Transverse colon (tissue), 4 donors: Measurements from ENCODE around the gene PIGU. TPM values are rescaled to one million over a fixed set of nuclear protein-coding genes. Genes with fewer than 3 reads are reported as not detected.

ENCODE experiments used
- DNase-seq: peaks from one replicate; pipeline ENCODE4 v3.0.0-alpha.2; 2019
- H3K27ac ChIP-seq, 4 donors: fragments of 200-600 bp; sonication (generic); 2 replicates each; pipeline ENCODE4 v1.5.1; 2016 to 2018; ENCODE audit warnings: inconsistent platforms in 4 of 4
- H3K27me3 ChIP-seq: fragments of 200-600 bp; sonication (generic); 2 replicates; pipeline ENCODE4 v1.5.1; 2017; ENCODE audit warnings: inconsistent platforms
- H3K36me3 ChIP-seq, 4 donors: fragments of 200-600 bp; sonication (generic); 2 replicates each; pipeline ENCODE4 v1.5.1; 2017 to 2019; ENCODE audit warnings: inconsistent platforms in 4 of 4
- H3K4me1 ChIP-seq, 4 donors: fragments of 200-600 bp; sonication (generic); 2 replicates each; pipeline ENCODE4 v1.5.1; 2017 to 2020; ENCODE audit warnings: inconsistent platforms in 4 of 4
- H3K4me3 ChIP-seq, 4 donors: fragments of 200-600 bp; sonication (generic); 1 replicate in 1 of 4; 2 replicates in 3 of 4; pipeline versions ENCODE4 v1.5.1 to v1.6.1; 2017 to 2019; ENCODE audit warnings: inconsistent platforms in 4 of 4
- H3K9me3 ChIP-seq, 2 donors: fragments of 200-600 bp; sonication (generic); 2 replicates each; pipeline ENCODE4 v1.5.1; 2017 to 2019; ENCODE audit warnings: inconsistent platforms in 2 of 2
- CTCF ChIP-seq, 5 experiments: fragments of 200-600 bp in 3 of 5; fragments of 450-650 bp in 2 of 5; sonication (generic) in 3 of 5; IDR thresholded peaks; 1 replicate in 2 of 5; 2 replicates in 3 of 5; pipeline ENCODE4 v1.5.1; 2016 to 2017; ENCODE audit warnings: antibody characterized with exemption in 5 of 5, inconsistent platforms in 3 of 5, mild to moderate bottlenecking in 2 of 5, moderate library complexity in 1 of 5
- EP300 ChIP-seq: sonication (generic); formaldehyde crosslinking; IDR thresholded peaks from one replicate; pipeline ENCODE4 v1.6.1; 2017; ENCODE audit warnings: antibody characterized with exemption, low read depth
- POLR2A ChIP-seq: fragments of 450-650 bp; IDR thresholded peaks from one replicate; pipeline ENCODE4 v1.6.1; 2016; ENCODE audit warnings: antibody characterized with exemption, mild to moderate bottlenecking, moderate library complexity
- POLR2AphosphoS5 ChIP-seq, 3 donors: sonication (generic); formaldehyde crosslinking; IDR thresholded peaks; one replicate each; pipeline ENCODE4 v1.6.1; 2016; ENCODE audit warnings: antibody characterized with exemption in 3 of 3
- WGBS, 2 donors: methylation state at CpG; one replicate each; pipeline ENCODE4 v1.1.5; 2018; ENCODE audit warnings: low coverage in 1 of 2; 5-methylcytosine and 5-hydroxymethylcytosine counted together
- in situ Hi-C, 4 donors: fragments of 200-750 bp; cut with MboI; loops; one replicate each; pipeline versions ENCODE4 v1.15.0 to v1.15.1; 2017; ENCODE audit warnings: low sequenced_read_pairs in 3 of 4, low pct_ligation_motif_present in 1 of 4, low pct_unique_long_range_greater_than_20kb in 1 of 4
- intact Hi-C: fragments of 100-400 bp; cut with DNase I; formaldehyde crosslinking; loops from one replicate; pipeline ENCODE4 v1.15.1; 2023; ENCODE audit warnings: low total_unique reads
- total RNA-seq, 4 donors: library from RNA; depleted of rRNA; stranded (reverse); fragments of >200 nt; gene quantifications; one replicate each; pipeline ENCODE4 v1.1.0, GENCODE V29; 2016

The PIGU gene
- total RNA-seq, 4 donors from 2014 or later, result 4.1 to 28.7 (median 16.8) TPM

- H3K9me3 ChIP-seq, result no peaks in the 10 kb centered on the region
- intact Hi-C loops (no loop called here), in situ Hi-C loops (no loop called here)
- no peaks in the 10 kb centered on the region for H3K27me3 ChIP-seq
- H3K36me3 ChIP-seq, result no peaks in the 10 kb centered on the region
- TF ChIP-seq POLR2A, result no peak
- no peak for TF ChIP-seq POLR2AphosphoS5 (IDR thresholded peaks at IDR 0.05)
- no peak for TF ChIP-seq CTCF (IDR thresholded peaks at IDR 0.05)
- TF ChIP-seq EP300, result no peak
- H3K4me1 ChIP-seq, result peaks cover 2 to 17% (median 6%) of the 10 kb centered on the region in 4 donors
- no peak overlapping the region for H3K27ac ChIP-seq
- no peak for DNase-seq
- no peak overlapping the region for H3K4me3 ChIP-seq
- 88 to 92% methylated on average over 7 to 9 of the region's 9 CpGs for whole genome bisulfite sequencing, 2 donors
Observed at GRCh38 chr20:34595377-34596184, 81.3 kb downstream of the PIGU start.

- TF ChIP-seq CTCF (IDR thresholded peaks at IDR 0.05), result no peak
- no peak for TF ChIP-seq EP300
- TF ChIP-seq POLR2A, result no peak
- Histone ChIP-seq H3K4me1 (peaks cover 4 to 25% (median 14%) of the 10 kb centered on the region in 4 donors), H3K4me3 (no peak overlapping the region), H3K9me3 (no peaks in the 10 kb centered on the region), H3K27me3 (no peaks in the 10 kb centered on the region), H3K27ac (no peak overlapping the region), H3K36me3 (no peaks in the 10 kb centered on the region)
- WGBS, 2 donors, result 92 to 100% methylated on average over 3 to 9 of the region's 9 CpGs
- no peak for DNase-seq
- in situ Hi-C loops (no loop called here), intact Hi-C loops (no loop called here)
Observed at GRCh38 chr20:34586488-34587163, 90.3 kb downstream of the PIGU start.

GRCh38 chr20:34585019-34585418, 91.9 kb downstream of the PIGU start:
- Histone ChIP-seq H3K4me3 (no peak overlapping the region), H3K4me1 (peaks cover 12 to 40% (median 27%) of the 10 kb centered on the region in 4 donors), H3K27ac (no peak overlapping the region), H3K27me3 (no peaks in the 10 kb centered on the region), H3K9me3 (no peaks in the 10 kb centered on the region), H3K36me3 (no peaks in the 10 kb centered on the region)
- intact Hi-C loops (no loop called here), in situ Hi-C loops (no loop called here)
- TF ChIP-seq POLR2AphosphoS5 (IDR thresholded peaks at IDR 0.05), result no peak
- TF ChIP-seq CTCF (IDR thresholded peaks at IDR 0.05), result no peak
- TF ChIP-seq EP300, result no peak
- TF ChIP-seq POLR2A, result no peak
- WGBS, 2 donors, result 97% methylated on average over 3 of the region's 5 CpGs; no CpG with 5 or more reads in 1 of the 2 donors
- no peak for DNase-seq

- no peak overlapping the region for H3K4me3 ChIP-seq
- no peaks in the 10 kb centered on the region for H3K9me3 ChIP-seq
- TF ChIP-seq POLR2AphosphoS5 (IDR thresholded peaks at IDR 0.05), result no peak
- no peak for TF ChIP-seq POLR2A
- no peak for TF ChIP-seq CTCF (IDR thresholded peaks at IDR 0.05)
- no peak for TF ChIP-seq EP300
- DNase-seq, result peak; percentile 31
- intact Hi-C loops, result no loop called here
- H3K27me3 ChIP-seq, result no peaks in the 10 kb centered on the region
- peaks cover 19 to 54% (median 41%) of the 10 kb centered on the region in 4 donors for H3K4me1 ChIP-seq
- in situ Hi-C loops, result no loop called here
- H3K27ac ChIP-seq, result peak overlapping the region; percentile 3 to 67 (median 45)
- 40% methylated on average over 6 of the region's 6 CpGs; no CpG with 5 or more reads in 1 of the 2 donors for WGBS, 2 donors
- no peaks in the 10 kb centered on the region for H3K36me3 ChIP-seq
Observed at GRCh38 chr20:34583544-34583943, 93.3 kb downstream of the PIGU start.
